HepG2 (cell line): ENCODE measurements around the gene FGGY. TPM values are rescaled to one million over a fixed set of nuclear protein-coding genes. Genes with fewer than 3 reads are reported as not detected.

ENCODE experiments used
- ATF4 ChIP-seq, 2 experiments: fragments of 450-650 bp in 1 of 2; sonication (generic) in 1 of 2; formaldehyde crosslinking; IDR thresholded peaks; 2 replicates each; pipeline versions ENCODE4 v1.5.0 to v1.8.0; 2020 to 2022; ENCODE audit warnings: mild to moderate bottlenecking in 1 of 2, missing genetic modification reagents in 1 of 2
- ATF7-NPFF ChIP-seq: sonication (generic); formaldehyde crosslinking; IDR thresholded peaks from 2 replicates; pipeline ENCODE4 v1.8.1; 2023; ENCODE audit warnings: mild to moderate bottlenecking, low read depth, missing genetic modification reagents, moderate library complexity
- BCLAF1 ChIP-seq: fragments of 450-650 bp; IDR thresholded peaks from 2 replicates; pipeline ENCODE4 v1.6.1; 2017; ENCODE audit warnings: mild to moderate bottlenecking
- CEBPB ChIP-seq: IDR thresholded peaks from 2 replicates; pipeline ENCODE4 v1.6.1; 2011; ENCODE audit warnings: low read depth, low read length, improper control_type of control experiment, borderline replicate concordance
- DRAP1 ChIP-seq: IDR thresholded peaks from 2 replicates; pipeline ENCODE4 v1.6.1; 2016; ENCODE audit warnings: missing genetic modification reagents, missing compliant biosample characterization
- GPBP1L1 ChIP-seq: sonication (generic); formaldehyde crosslinking; IDR thresholded peaks from 2 replicates; pipeline ENCODE4 v1.5.0; 2020; ENCODE audit warnings: mild to moderate bottlenecking, missing genetic modification reagents
- HNF4A ChIP-seq: sonication (generic); formaldehyde crosslinking; IDR thresholded peaks from 2 replicates; pipeline ENCODE4 v1.4.0; 2020; ENCODE audit warnings: missing genetic modification reagents
- JDP2 ChIP-seq: sonication (generic); formaldehyde crosslinking; IDR thresholded peaks from 2 replicates; pipeline ENCODE4 v1.8.1; 2022; ENCODE audit warnings: missing genetic modification reagents, borderline replicate concordance
- KDM3A ChIP-seq: IDR thresholded peaks from 2 replicates; pipeline ENCODE4 v1.6.1; 2018; ENCODE audit warnings: low read depth, missing compliant biosample characterization
- KLF13 ChIP-seq: sonication (generic); formaldehyde crosslinking; IDR thresholded peaks from 2 replicates; pipeline ENCODE4 v1.4.0; 2020; ENCODE audit warnings: mild to moderate bottlenecking, missing genetic modification reagents
- MAZ ChIP-seq, 2 experiments: sonication (generic) in 1 of 2; formaldehyde crosslinking in 1 of 2; IDR thresholded peaks; 2 replicates each; pipeline versions ENCODE4 v1.5.0 to v1.6.1; 2012 to 2020; ENCODE audit warnings: low read depth in 2 of 2, mild to moderate bottlenecking in 2 of 2, borderline replicate concordance in 1 of 2, improper control_type of control experiment in 1 of 2, low read length in 1 of 2, missing genetic modification reagents in 1 of 2, moderate library complexity in 1 of 2
- NFIB ChIP-seq: sonication (generic); formaldehyde crosslinking; IDR thresholded peaks from 2 replicates; pipeline ENCODE4 v1.9.0; 2021; ENCODE audit warnings: missing genetic modification reagents, mild to moderate bottlenecking, borderline replicate concordance
- RARG ChIP-seq: sonication (generic); formaldehyde crosslinking; IDR thresholded peaks from 2 replicates; pipeline ENCODE4 v1.4.0; 2020; ENCODE audit warnings: low read depth, mild to moderate bottlenecking, missing genetic modification reagents
- RFXANK ChIP-seq: IDR thresholded peaks from 2 replicates; pipeline ENCODE4 v1.6.1; 2016
- TCF12 ChIP-seq, 2 experiments: fragments of 450-650 bp in 1 of 2; sonication (generic) in 1 of 2; formaldehyde crosslinking in 1 of 2; IDR thresholded peaks; 2 replicates each; pipeline versions ENCODE4 v1.6.1 to v1.8.0; 2017 to 2022; ENCODE audit warnings: antibody characterized with exemption in 1 of 2, mild to moderate bottlenecking in 1 of 2, missing genetic modification reagents in 1 of 2, moderate library complexity in 1 of 2
- YEATS2 ChIP-seq: sonication (generic); formaldehyde crosslinking; IDR thresholded peaks from 2 replicates; pipeline ENCODE4 v1.4.0; 2020; ENCODE audit warnings: missing genetic modification reagents, borderline replicate concordance
- ZBTB20 ChIP-seq: sonication (generic); formaldehyde crosslinking; IDR thresholded peaks from 2 replicates; pipeline ENCODE4 v1.8.1; 2023; ENCODE audit warnings: missing genetic modification reagents, low read depth, mild to moderate bottlenecking, borderline replicate concordance
- ZNF275 ChIP-seq: sonication (generic); formaldehyde crosslinking; IDR thresholded peaks from 2 replicates; pipeline ENCODE4 v1.8.0; 2022; ENCODE audit warnings: missing genetic modification reagents, mild to moderate bottlenecking, inconsistent platforms, borderline replicate concordance
- ZNF564 ChIP-seq: sonication (generic); formaldehyde crosslinking; IDR thresholded peaks from 2 replicates; pipeline ENCODE4 v1.8.1; 2023; ENCODE audit warnings: mild to moderate bottlenecking, missing genetic modification reagents
- ZNF570 ChIP-seq: sonication (generic); formaldehyde crosslinking; IDR thresholded peaks from 2 replicates; pipeline ENCODE4 v1.4.0; 2020; ENCODE audit warnings: mild to moderate bottlenecking, missing genetic modification reagents, borderline replicate concordance
- ZNF776 ChIP-seq: sonication (generic); formaldehyde crosslinking; IDR thresholded peaks from 2 replicates; pipeline ENCODE4 v1.4.0; 2020; ENCODE audit warnings: mild to moderate bottlenecking, missing genetic modification reagents
- polyA plus RNA-seq, 8 experiments: library from polyadenylated mRNA; depleted of rRNA in 3 of 8; stranded (reverse) in 7 of 8; unstranded in 1 of 8; fragments of >200 nt; fragmentation: Illumina TruSeq in 4 of 8; extraction: Trizol in 4 of 8; gene quantifications; 2 replicates each; pipeline versions ENCODE4 v1.2.1 to v1.2.3, GENCODE V29; 2011 to 2016; ENCODE audit warnings: low read depth in 4 of 8, missing spikeins in 1 of 8, mixed read lengths in 1 of 8; ENCODE audit not compliant: insufficient read depth in 1 of 8
- total RNA-seq, 5 experiments: library from RNA; depleted of rRNA; stranded (reverse); fragments of >200 nt; fragmentation: Illumina TruSeq; extraction: Trizol; gene quantifications; 2 replicates each; pipeline ENCODE4 v1.2.3, GENCODE V29; 2016; ENCODE audit warnings: low read depth in 1 of 5
- TF ChIP-seq, protein P1 (sequence below): sonication (generic); formaldehyde crosslinking; IDR thresholded peaks from 2 replicates; pipeline ENCODE4 v1.4.0; 2020; ENCODE audit warnings: mild to moderate bottlenecking, missing genetic modification reagents

FGGY gene
- total and polyA plus RNA-seq, 2 of the 13 experiments (the other 11 are each of a cell fraction or from before 2014, with no cell fraction given): 15.7 to 27.5 TPM

DNA sequence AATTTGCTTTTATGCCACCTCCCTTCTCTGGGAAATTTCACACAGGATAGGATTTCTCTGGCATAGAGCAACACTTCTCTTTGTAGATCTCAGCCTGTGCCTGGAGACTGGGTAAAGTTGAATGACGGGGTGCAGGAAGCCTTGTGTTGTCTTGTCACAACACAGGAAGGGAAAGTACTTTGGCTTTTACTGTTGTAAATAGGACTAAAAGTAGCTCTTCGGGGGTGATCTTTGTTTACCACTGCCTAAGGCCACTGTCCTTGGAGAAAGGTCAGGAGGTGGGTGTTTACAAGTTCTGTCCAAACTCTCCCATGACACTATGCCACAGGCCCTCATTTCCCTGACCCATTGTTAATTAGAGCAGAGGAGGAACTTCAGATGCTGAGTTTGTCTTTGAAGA is 139.7 kb downstream of the FGGY start (continued):
- TF ChIP-seq ZNF570 (CRISPR knock-in tag) (no peak), RFXANK (CRISPR knock-in tag) (no peak), GPBP1L1 (CRISPR knock-in tag) (no peak), HNF4A (peak; percentile 53; the same call in 1 of the 2 replicates), ZNF275 (no peak), JDP2 (CRISPR knock-in tag) (no peak), ATF4 (CRISPR knock-in tag; IDR thresholded peaks at IDR 0.05) (no peak), ZNF564 (CRISPR knock-in tag) (no peak), ATF7-NPFF (CRISPR knock-in tag) (no peak), RARG (CRISPR knock-in tag) (no peak), KDM3A (CRISPR knock-in tag) (no peak), NFIB (CRISPR knock-in tag) (no peak), CEBPB (no peak), BCLAF1 (no peak), DRAP1 (CRISPR knock-in tag) (no peak), ZBTB20 (CRISPR knock-in tag) (no peak), YEATS2 (CRISPR knock-in tag) (no peak), ZNF776 (no peak), TCF12 (IDR thresholded peaks at IDR 0.05) (no peak), TCF12 (CRISPR knock-in tag; IDR thresholded peaks at IDR 0.05) (no peak), MAZ (IDR thresholded peaks at IDR 0.05; ENCODE audit: borderline replicate concordance, low read depth, low read length) (no peak), MAZ (CRISPR knock-in tag; IDR thresholded peaks at IDR 0.05; ENCODE audit: low read depth) (no peak), KLF13 (CRISPR knock-in tag) (no peak)
- TF ChIP-seq, protein P1, sequence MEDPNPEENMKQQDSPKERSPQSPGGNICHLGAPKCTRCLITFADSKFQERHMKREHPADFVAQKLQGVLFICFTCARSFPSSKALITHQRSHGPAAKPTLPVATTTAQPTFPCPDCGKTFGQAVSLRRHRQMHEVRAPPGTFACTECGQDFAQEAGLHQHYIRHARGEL (CRISPR knock-in tag): no peak
